HL-60/S4 treated with phorbol 12-myristate 13-acetate at 8.2 ng/mL for 4 days and 3 days (cell line): ENCODE data around the gene EGR4.

Source experiments
- in situ Hi-C: fragments of 300-500 bp; cut with MboI; formaldehyde crosslinking; loops from 2 replicates; pipeline ENCODE4 v1.15.0; 2022; ENCODE audit warnings: low sequenced_read_pairs

Gene EGR4

GRCh38 chr2:73250872-73251846 is 42.2 kb downstream of the EGR4 start:
- in situ Hi-C loops, result no loop called here

- in situ Hi-C loops, result no loop called here
Measured at GRCh38 chr2:73249636-73250035, 43.7 kb downstream of the EGR4 start.

- in situ Hi-C loops, result no loop called here
Measured at GRCh38 chr2:73246850-73247249, 46.5 kb downstream of the EGR4 start.

- in situ Hi-C loops, result no loop called here
Measured at GRCh38 chr2:73244580-73244979, 48.8 kb downstream of the EGR4 start.

DNA sequence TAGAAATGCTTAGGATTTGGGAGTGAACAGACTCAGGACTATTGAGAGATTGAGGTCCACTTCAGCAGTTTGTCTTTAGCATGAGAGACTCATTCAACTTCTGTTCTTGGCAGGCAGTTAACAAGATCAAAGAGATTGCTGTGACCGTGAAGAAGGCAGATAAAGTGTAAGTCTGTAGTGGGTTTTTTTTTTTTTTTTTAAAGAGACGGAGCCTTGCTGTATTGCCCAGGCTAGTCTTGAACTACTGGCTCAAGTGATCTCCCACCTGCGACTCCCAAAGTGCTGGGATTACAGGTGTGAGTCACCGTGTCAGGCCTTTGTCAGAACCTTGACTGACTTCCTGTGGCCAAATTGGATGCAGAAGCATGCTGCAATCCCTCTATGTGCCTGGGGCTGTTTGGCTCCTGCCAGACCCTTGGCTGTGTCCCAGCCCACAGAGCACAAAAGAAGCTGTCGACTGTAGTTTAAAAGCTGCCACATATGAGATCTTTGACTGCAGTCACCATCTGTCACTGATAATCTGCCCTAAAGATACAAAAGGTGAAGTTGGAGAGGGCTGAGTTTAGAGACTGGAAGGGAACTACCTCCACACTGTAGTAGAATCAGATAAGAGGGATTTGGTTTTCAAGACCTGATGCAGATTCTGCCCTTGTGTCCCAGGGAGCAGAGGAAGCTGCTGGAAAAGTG is 49.3 kb downstream of the EGR4 start:
- in situ Hi-C loops, result no loop called here
